Ishikawa (cell line): Measurements from ENCODE around the gene SRSF6.

Experiments
- EP300 ChIP-seq: IDR thresholded peaks from 2 replicates; pipeline ENCODE4 v1.6.1; 2012; ENCODE audit warnings: borderline replicate concordance
- MAX ChIP-seq: IDR thresholded peaks from 2 replicates; pipeline ENCODE4 v1.6.1; 2012
- NFIC ChIP-seq: IDR thresholded peaks from 2 replicates; pipeline ENCODE4 v1.6.1; 2012
- RAD21 ChIP-seq: IDR thresholded peaks from 2 replicates; pipeline ENCODE4 v1.6.1; 2012; ENCODE audit warnings: low read depth
- REST ChIP-seq: IDR thresholded peaks from 2 replicates; pipeline ENCODE4 v1.6.1; 2012; ENCODE audit warnings: low read depth, mild to moderate bottlenecking
- YY1 ChIP-seq: IDR thresholded peaks from 2 replicates; pipeline ENCODE4 v1.6.1; 2012; ENCODE audit warnings: low read depth

- TF ChIP-seq MAX (no peak), RAD21 (no peak), YY1 (no peak), NFIC (no peak), REST (no peak), EP300 (no peak)
Measured at GRCh38 chr20:43472671-43473380, 15.1 kb downstream of the SRSF6 start.
